Fibroblast of mammary gland (primary cell): ENCODE results near the gene ANKDD1A.

ENCODE experiments used
- DNase-seq: peaks from one replicate; pipeline ENCODE4 v3.0.0-alpha.2; 2010; ENCODE audit warnings: low read depth
- H3K4me3 ChIP-seq: 2 replicates; pipeline ENCODE4 v1.5.1; 2011; ENCODE audit warnings: low read depth, mild to moderate bottlenecking, low read length, moderate library complexity; ENCODE audit not compliant: control insufficient read depth
- CTCF ChIP-seq: conservative IDR thresholded peaks from 2 replicates; pipeline ENCODE4 v1.5.1; 2011; ENCODE audit warnings: low read depth, low read length, inconsistent platforms; ENCODE audit not compliant: control insufficient read depth, insufficient read depth

The ANKDD1A gene

GRCh38 chr15:64883997-64884511, 27.6 kb upstream of the ANKDD1A start:
- TF ChIP-seq CTCF, result no peak
- peak; percentile 94 for DNase-seq
- H3K4me3 ChIP-seq, result no peak overlapping the region

GRCh38 chr15:64884679-64885078, 27.0 kb upstream of the ANKDD1A start:
- peak; percentile 9 for DNase-seq
- TF ChIP-seq CTCF, result no peak
- H3K4me3 ChIP-seq, result no peak overlapping the region

GRCh38 chr15:64888336-64888735, 23.4 kb upstream of the ANKDD1A start:
- no peak for DNase-seq
- H3K4me3 ChIP-seq, result no peak overlapping the region
- no peak for TF ChIP-seq CTCF

GRCh38 chr15:64891561-64891960, 20.1 kb upstream of the ANKDD1A start:
- TF ChIP-seq CTCF, result no peak

GRCh38 chr15:64892847-64893403, 18.8 kb upstream of the ANKDD1A start:
- DNase-seq, result no peak

More at GRCh38 chr15:64891561-64891960, 20.1 kb upstream of the ANKDD1A start:
- H3K4me3 ChIP-seq, result no peak overlapping the region
- DNase-seq, result no peak

GRCh38 chr15:64893481-64894394, 18.0 kb upstream of the ANKDD1A start:
- TF ChIP-seq CTCF, result no peak
- no peak overlapping the region for H3K4me3 ChIP-seq
- DNase-seq, result peak; percentile 88

More at GRCh38 chr15:64892847-64893403, 18.8 kb upstream of the ANKDD1A start:
- no peak for TF ChIP-seq CTCF
- no peak overlapping the region for H3K4me3 ChIP-seq
